PC-9 (cell line): ENCODE data around the gene ADAMTS20. TPM values are rescaled to one million over a fixed set of nuclear protein-coding genes. Genes with fewer than 3 reads are reported as not detected.

ENCODE experiments used
- BruUV-seq: library from RNA; stranded (reverse); fragments of 400-500 nt; replicated peaks from 2 replicates; lab custom pipeline; 2021; lab: Mats Ljungman, UMichigan
- CTCF ChIA-PET: fragments of 300-600 bp; sonication (Branson Sonifier 250); formaldehyde crosslinking; loops from one replicate; lab custom pipeline; 2022; ENCODE audit warnings: antibody characterized with exemption; lab: Charles Lee
- POLR2A ChIA-PET: fragments of 300-600 bp; sonication (Branson Sonifier 250); formaldehyde crosslinking; loops from one replicate; lab custom pipeline; 2022; ENCODE audit warnings: antibody characterized with exemption; ENCODE audit not compliant: unreplicated experiment; lab: Charles Lee
- DNase-seq, 2 experiments: peaks; one replicate each; pipeline versions ENCODE4 v3.0.0 to v3.0.0-alpha.2; 2015 to 2022; ENCODE audit warnings: mixed read lengths in 1 of 2
- H2AFZ ChIP-seq: fragments of 200-600 bp; sonication (generic); 2 replicates; pipeline ENCODE4 v1.8.1; 2017; ENCODE audit warnings: antibody characterized with exemption
- H3F3A ChIP-seq: fragments of 200-600 bp; sonication (generic); 2 replicates; pipeline ENCODE4 v1.8.1; 2017; ENCODE audit warnings: antibody characterized with exemption, mild to moderate bottlenecking, low read depth; ENCODE audit not compliant: insufficient read depth
- H3K27ac ChIP-seq: fragments of 200-600 bp; sonication (generic); 2 replicates; pipeline ENCODE4 v1.6.1; 2016; ENCODE audit warnings: mixed run types
- H3K27me3 ChIP-seq: fragments of 200-600 bp; sonication (generic); 2 replicates; pipeline ENCODE4 v1.6.1; 2016; ENCODE audit warnings: low read depth, mixed run types; ENCODE audit not compliant: insufficient read depth
- H3K36me3 ChIP-seq: fragments of 200-600 bp; sonication (generic); 2 replicates; pipeline ENCODE4 v1.6.1; 2016; ENCODE audit warnings: low read depth, mixed run types
- H3K4me1 ChIP-seq: fragments of 200-600 bp; sonication (generic); replicated peaks from 2 replicates; pipeline ENCODE4 v1.6.1; 2016; ENCODE audit warnings: mixed run types; ENCODE audit not compliant: insufficient read depth
- H3K4me2 ChIP-seq: fragments of 200-600 bp; sonication (generic); 2 replicates; pipeline ENCODE4 v1.6.1; 2017; ENCODE audit warnings: mixed run types
- H3K4me3 ChIP-seq: fragments of 200-600 bp; sonication (generic); 2 replicates; pipeline ENCODE4 v1.6.1; 2016; ENCODE audit warnings: mixed run types
- H3K79me2 ChIP-seq: fragments of 200-600 bp; sonication (generic); 2 replicates; pipeline ENCODE4 v1.6.1; 2017; ENCODE audit warnings: low read depth, mixed run types
- H3K9me2 ChIP-seq: fragments of 200-600 bp; sonication (generic); 2 replicates; pipeline ENCODE4 v1.8.1; 2017; ENCODE audit warnings: mild to moderate bottlenecking; ENCODE audit not compliant: insufficient read depth
- H3K9me3 ChIP-seq: fragments of 200-600 bp; sonication (generic); 2 replicates; pipeline ENCODE4 v1.8.1; 2016; ENCODE audit warnings: low read depth; ENCODE audit not compliant: insufficient read depth
- H4K20me1 ChIP-seq: fragments of 200-600 bp; sonication (generic); 2 replicates; pipeline ENCODE4 v1.8.1; 2017; ENCODE audit not compliant: insufficient read depth
- EZH2 ChIP-seq: fragments of 200-600 bp; sonication (generic); IDR thresholded peaks from 2 replicates; pipeline ENCODE4 v1.8.0; 2017; ENCODE audit warnings: antibody characterized with exemption, low read depth
- intact Hi-C: fragments of 100-400 bp; cut with micrococcal nuclease; formaldehyde crosslinking; loops from one replicate; pipeline ENCODE4 v1.10.0; 2022; ENCODE audit not compliant: unreplicated experiment
- total RNA-seq: library from RNA; stranded (reverse); gene quantifications from 2 replicates; pipeline ENCODE4 v1.2.3, GENCODE V29; 2021
- TF ChIP-seq, protein P1 (sequence below): fragments of 200-600 bp; sonication (generic); conservative IDR thresholded peaks from 2 replicates; pipeline ENCODE4 v1.6.1; 2017; ENCODE audit warnings: mixed run types, antibody characterized with exemption, mild to moderate bottlenecking, moderate library complexity

Gene ADAMTS20
- total RNA-seq, 1 experiment from 2014 or later: 1.0 TPM

DNA sequence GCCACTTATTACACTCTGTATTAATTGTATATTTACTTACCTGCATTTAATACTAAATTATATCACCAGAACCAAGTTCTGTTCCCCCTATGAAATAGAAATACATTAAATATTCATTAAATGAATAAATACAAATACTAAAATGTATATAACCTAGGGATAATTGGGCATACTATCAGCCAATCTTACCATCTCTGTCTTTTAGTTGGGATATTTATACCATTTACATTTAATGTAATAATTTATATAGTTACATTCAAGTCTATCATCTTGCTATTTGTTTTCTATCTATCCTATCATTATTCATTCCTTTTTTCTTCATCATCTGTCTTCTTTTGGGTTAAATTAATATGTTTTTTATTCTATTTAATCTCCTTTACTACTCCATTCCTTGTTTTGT, 4.1 kb upstream of the ADAMTS20 start:
- POLR2A ChIA-PET: no interaction called here
- TF ChIP-seq, protein P1, sequence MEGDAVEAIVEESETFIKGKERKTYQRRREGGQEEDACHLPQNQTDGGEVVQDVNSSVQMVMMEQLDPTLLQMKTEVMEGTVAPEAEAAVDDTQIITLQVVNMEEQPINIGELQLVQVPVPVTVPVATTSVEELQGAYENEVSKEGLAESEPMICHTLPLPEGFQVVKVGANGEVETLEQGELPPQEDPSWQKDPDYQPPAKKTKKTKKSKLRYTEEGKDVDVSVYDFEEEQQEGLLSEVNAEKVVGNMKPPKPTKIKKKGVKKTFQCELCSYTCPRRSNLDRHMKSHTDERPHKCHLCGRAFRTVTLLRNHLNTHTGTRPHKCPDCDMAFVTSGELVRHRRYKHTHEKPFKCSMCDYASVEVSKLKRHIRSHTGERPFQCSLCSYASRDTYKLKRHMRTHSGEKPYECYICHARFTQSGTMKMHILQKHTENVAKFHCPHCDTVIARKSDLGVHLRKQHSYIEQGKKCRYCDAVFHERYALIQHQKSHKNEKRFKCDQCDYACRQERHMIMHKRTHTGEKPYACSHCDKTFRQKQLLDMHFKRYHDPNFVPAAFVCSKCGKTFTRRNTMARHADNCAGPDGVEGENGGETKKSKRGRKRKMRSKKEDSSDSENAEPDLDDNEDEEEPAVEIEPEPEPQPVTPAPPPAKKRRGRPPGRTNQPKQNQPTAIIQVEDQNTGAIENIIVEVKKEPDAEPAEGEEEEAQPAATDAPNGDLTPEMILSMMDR: no peak
- no peak for TF ChIP-seq EZH2
- CTCF ChIA-PET: no interaction called here
- no peaks in the 10 kb centered on the region for H3K36me3 ChIP-seq
- no peaks in the 10 kb centered on the region for H3K4me1 ChIP-seq
- no peak overlapping the region for H3K4me2 ChIP-seq
- DNase-seq: no peak
- H3K27me3 ChIP-seq: no peaks in the 10 kb centered on the region
- H3K27ac ChIP-seq: no peak overlapping the region
- H3K4me3 ChIP-seq: no peak overlapping the region
- H2AFZ ChIP-seq: no peak overlapping the region
- BruUV-seq: no TSS peak
- no peaks in the 10 kb centered on the region for H4K20me1 ChIP-seq
- peaks cover 4% of the 10 kb centered on the region; the same call in 1 of the 2 replicates for H3K9me3 ChIP-seq
- no peaks in the 10 kb centered on the region for H3K79me2 ChIP-seq
- no peaks in the 10 kb centered on the region for H3F3A ChIP-seq
- intact Hi-C loops: no loop called here
- no peaks in the 10 kb centered on the region; the same call in 1 of the 2 replicates for H3K9me2 ChIP-seq

DNA sequence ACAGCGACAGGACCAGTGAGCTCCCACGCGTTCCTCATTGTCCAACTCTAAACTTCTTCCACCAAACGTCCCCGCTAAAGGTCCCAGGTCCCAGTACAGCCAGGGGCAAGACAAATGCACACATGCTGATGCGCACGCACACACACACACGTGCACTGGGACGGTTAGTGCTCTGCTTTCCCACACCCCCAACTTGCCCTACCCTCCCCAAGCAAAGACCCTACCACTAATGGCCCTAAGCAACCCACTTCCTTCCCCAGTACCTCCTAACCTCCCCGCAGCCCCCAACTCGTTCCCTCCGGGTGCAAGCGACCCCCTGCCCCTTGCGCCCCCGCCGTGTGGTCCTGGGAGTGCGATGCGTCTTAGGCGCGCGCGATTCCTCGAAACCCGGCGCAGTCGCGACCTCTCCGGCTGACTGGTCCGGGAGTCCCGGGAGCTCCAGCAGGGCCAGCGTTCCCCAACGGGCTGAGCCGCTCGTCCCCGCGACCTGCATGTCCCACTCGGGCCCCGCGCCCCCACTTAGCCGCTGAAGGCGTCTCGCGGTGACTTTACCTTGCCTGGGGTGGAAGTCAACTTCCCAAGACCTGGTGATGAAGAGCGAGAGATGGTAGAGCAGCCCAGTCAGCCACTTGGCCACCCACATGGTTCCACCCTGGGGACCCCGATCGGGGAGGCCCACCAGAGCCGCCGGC, 578 bp downstream of the ADAMTS20 start:
- TF ChIP-seq EZH2: no peak
- TF ChIP-seq, protein P1: no peak
- CTCF ChIA-PET: no interaction called here
- Histone ChIP-seq H3F3A (no peaks in the 10 kb centered on the region), H3K4me2 (no peak overlapping the region), H3K27ac (no peak overlapping the region), H4K20me1 (no peaks in the 10 kb centered on the region), H3K4me1 (no peaks in the 10 kb centered on the region), H3K36me3 (no peaks in the 10 kb centered on the region), H3K9me3 (peaks cover 4% of the 10 kb centered on the region; the same call in 1 of the 2 replicates), H3K27me3 (no peaks in the 10 kb centered on the region), H3K79me2 (no peaks in the 10 kb centered on the region), H2AFZ (no peak overlapping the region), H3K9me2 (no peaks in the 10 kb centered on the region; the same call in 1 of the 2 replicates), H3K4me3 (no peak overlapping the region)
- no TSS peak for BruUV-seq
- no peak for DNase-seq
- intact Hi-C loops: no loop called here
- POLR2A ChIA-PET: no interaction called here

DNA sequence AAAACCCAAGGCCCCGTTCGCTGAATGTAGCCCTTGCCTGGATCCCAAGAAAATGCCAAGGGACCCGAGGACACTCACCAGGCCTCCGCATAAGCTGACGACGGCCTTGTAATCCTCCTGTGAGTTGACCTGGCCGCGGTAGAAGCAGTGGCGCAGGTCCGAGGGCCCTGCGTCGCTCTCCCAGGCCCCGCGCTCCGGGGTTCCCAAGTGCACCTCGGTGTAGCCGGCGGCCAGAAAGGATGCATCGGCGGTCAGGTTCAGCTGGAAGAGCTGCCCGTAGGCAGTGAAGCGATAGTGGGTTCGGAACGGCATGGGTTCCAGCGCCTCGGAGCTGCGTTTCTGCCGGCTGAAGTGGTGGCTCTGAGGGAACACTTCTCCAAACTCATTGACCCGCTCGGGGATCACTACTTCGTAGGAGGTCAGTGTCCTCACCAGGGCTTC, 1.2 kb downstream of the ADAMTS20 start:
- POLR2A ChIA-PET: no interaction called here
- TF ChIP-seq, protein P1: no peak
- TF ChIP-seq EZH2: no peak
- no peaks in the 10 kb centered on the region; the same call in 1 of the 2 replicates for H3K9me2 ChIP-seq
- H2AFZ ChIP-seq: no peak overlapping the region
- BruUV-seq: no TSS peak
- H3K4me3 ChIP-seq: no peak overlapping the region
- no peaks in the 10 kb centered on the region for H3K79me2 ChIP-seq
- intact Hi-C loops: no loop called here
- H3K4me2 ChIP-seq: no peak overlapping the region
- DNase-seq: no peak
- H3K36me3 ChIP-seq: no peaks in the 10 kb centered on the region
- CTCF ChIA-PET: no interaction called here
- H3F3A ChIP-seq: no peaks in the 10 kb centered on the region
- H4K20me1 ChIP-seq: no peaks in the 10 kb centered on the region
- H3K27ac ChIP-seq: no peak overlapping the region
- H3K9me3 ChIP-seq: peaks cover 4% of the 10 kb centered on the region; the same call in 1 of the 2 replicates
- no peaks in the 10 kb centered on the region for H3K27me3 ChIP-seq
- H3K4me1 ChIP-seq: no peaks in the 10 kb centered on the region
